Measurements from ENCODE around the gene NTRK1.

Gene NTRK1

GRCh38 chr1:156860628-156861423 is at the start of gene NTRK1:
Gene NTRK1, plus strand, starts transcription at chr1:156860865. Its CDS starts 70 bp downstream, at chr1:156860935.
- H3K4me3 ChIP-seq (ENCODE audit: low read depth, low read length), result no peak within 1 kb of the TSS; the same call in 1 of the 2 replicates
- no peak for DNase-seq (ENCODE audit: low read depth)
- TF ChIP-seq CTCF (IDR thresholded peaks at IDR 0.05; ENCODE audit: low read depth, low read length, missing control alignments), result no peak

GRCh38 chr1:156811168-156811567 is 49.5 kb upstream of the NTRK1 start:
- no peak for TF ChIP-seq CTCF (IDR thresholded peaks at IDR 0.05; ENCODE audit: low read depth, low read length, missing control alignments)
- DNase-seq (ENCODE audit: low read depth), result no peak
- H3K4me3 ChIP-seq (ENCODE audit: low read depth, low read length), result no peak overlapping the region

GRCh38 chr1:156812293-156812990 is 48.2 kb upstream of the NTRK1 start:
- DNase-seq (ENCODE audit: low read depth), result no peak
- H3K4me3 ChIP-seq (ENCODE audit: low read depth, low read length), result no peak overlapping the region
- no peak for TF ChIP-seq CTCF (IDR thresholded peaks at IDR 0.05; ENCODE audit: low read depth, low read length, missing control alignments)

GRCh38 chr1:156813298-156813697 is 47.4 kb upstream of the NTRK1 start:
- peak overlapping the region; percentile 17; the same call in 1 of the 2 replicates for H3K4me3 ChIP-seq (ENCODE audit: low read depth, low read length)
- DNase-seq (ENCODE audit: low read depth), result no peak
- TF ChIP-seq CTCF (IDR thresholded peaks at IDR 0.05; ENCODE audit: low read depth, low read length, missing control alignments), result no peak

- peak overlapping the region; percentile 17 for H3K4me3 ChIP-seq (ENCODE audit: low read depth, low read length)
- no peak for DNase-seq (ENCODE audit: low read depth)
- TF ChIP-seq CTCF (IDR thresholded peaks at IDR 0.05; ENCODE audit: low read depth, low read length, missing control alignments), result peak; percentile 61
These were observed 46.7 kb upstream of the NTRK1 start for GRCh38 chr1:156813750-156814570.

GRCh38 chr1:156814571-156815260 is 45.9 kb upstream of the NTRK1 start:
- no peak for DNase-seq (ENCODE audit: low read depth)
- TF ChIP-seq CTCF (IDR thresholded peaks at IDR 0.05; ENCODE audit: low read depth, low read length, missing control alignments), result no peak
- H3K4me3 ChIP-seq (ENCODE audit: low read depth, low read length), result no peak overlapping the region

Data from GM12864 (cell line).